COLO829 (cell line): ENCODE measurements around the gene SMPD1.

ENCODE experiments used
- DNase-seq: peaks from one replicate; pipeline ENCODE4 v3.0.0; 2012; ENCODE audit warnings: low spot score

Gene SMPD1

GRCh38 chr11:6389905-6390717 lies at the start of gene SMPD1:
SMPD1 (plus strand) TSS chr11:6390474; CDS start chr11:6390599, 125 bp downstream.
- peak; percentile 78 for DNase-seq

DNA sequence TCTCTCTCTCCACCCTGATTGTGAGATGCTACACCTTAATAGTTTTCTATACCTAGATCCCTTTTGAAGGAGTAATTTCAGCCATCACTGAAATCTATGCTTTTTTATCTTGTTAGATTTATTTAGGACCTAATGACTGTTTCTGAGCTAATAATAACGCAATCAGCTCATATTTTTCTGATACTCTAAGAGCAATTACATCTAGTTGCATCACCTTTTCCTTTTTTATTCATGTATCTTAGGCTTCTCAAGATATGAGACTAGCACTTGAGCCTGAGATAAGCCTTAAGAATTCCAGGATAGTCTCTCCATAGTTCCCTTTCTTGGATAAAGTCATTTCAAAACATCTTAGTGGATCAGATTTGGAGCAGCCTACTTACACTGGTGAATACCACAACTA lies 44.9 kb upstream of the SMPD1 start:
- no peak for DNase-seq

GRCh38 chr11:6350043-6350442 lies 40.2 kb upstream of the SMPD1 start:
- DNase-seq, result no peak

DNA sequence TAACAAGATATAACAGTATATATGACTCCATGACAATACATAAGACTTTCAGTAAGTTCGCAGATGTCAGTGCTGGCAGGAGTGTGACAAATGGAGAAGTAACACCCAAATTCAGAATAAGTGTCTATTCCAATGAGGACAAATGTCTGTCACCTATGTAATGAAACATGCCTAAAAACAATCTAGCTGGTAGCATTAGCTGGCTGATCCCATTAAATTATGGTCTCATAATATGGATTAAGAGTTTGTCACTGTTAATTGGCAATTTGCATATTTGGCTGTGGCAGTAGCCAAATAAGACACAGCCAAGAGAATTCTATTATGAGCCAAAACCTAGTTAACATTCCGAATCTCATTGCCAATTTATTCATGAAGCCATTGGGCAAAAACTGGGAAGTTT lies 39.8 kb upstream of the SMPD1 start:
- no peak for DNase-seq

DNA sequence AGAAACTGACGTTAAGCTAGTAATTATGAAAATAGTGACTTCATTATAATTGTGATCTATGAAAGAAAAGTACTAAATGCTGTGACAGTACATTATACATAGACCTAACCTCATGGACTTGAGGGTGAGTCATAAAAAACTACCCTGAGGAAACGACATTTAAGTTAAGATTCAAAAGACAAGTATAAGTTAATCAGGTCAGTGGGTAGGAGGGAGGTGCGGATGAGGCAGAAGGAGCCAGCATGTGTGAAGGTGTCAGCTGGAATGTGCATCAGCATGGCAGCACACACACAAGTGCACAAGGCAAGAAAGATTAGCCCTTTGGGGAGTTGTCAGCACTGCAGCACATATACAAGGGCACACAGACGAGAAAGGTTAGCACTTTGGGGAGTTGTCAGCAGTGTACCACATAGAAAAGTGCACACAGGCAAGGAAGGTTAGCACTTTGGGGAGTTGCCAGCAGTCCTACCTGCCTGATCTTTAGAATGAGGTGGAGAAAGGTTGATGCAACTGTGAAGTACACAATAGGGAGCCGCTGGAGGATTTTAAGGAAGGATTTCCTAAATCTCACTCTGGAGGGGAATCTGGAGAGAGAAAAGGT lies 38.4 kb upstream of the SMPD1 start:
- peak; percentile 50 for DNase-seq

GRCh38 chr11:6353367-6353987 lies 36.8 kb upstream of the SMPD1 start:
- DNase-seq, result peak; percentile 44

- no peak for DNase-seq
Observed at GRCh38 chr11:6354651-6355485, 35.4 kb upstream of the SMPD1 start.

GRCh38 chr11:6356503-6357055 lies 33.7 kb upstream of the SMPD1 start:
- DNase-seq, result no peak

DNA sequence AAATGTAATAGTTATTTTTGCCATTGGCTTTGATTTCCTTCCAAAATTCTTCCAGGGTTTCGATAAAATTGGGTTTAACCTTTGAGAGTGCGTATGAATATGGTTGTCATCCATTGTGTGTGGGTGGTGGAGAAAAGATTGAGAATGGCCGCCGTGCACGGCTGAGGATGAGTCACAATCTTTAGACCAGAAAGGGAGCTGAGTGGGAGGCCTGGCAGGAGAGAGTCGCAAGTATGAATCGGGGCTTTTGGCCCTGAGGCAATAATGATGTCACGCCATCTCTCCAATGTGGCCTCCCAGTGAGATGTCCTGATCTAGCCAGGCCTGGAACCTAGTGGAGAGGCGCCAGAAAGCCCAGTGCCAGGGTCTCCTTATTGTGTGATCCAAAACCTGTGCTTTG lies 33.1 kb upstream of the SMPD1 start:
- peak; percentile 91 for DNase-seq

- DNase-seq, result no peak
Observed at GRCh38 chr11:6360183-6360582, 30.1 kb upstream of the SMPD1 start.

GRCh38 chr11:6362185-6362872 lies 27.9 kb upstream of the SMPD1 start:
- no peak for DNase-seq

- DNase-seq, result peak; percentile 81
Observed at GRCh38 chr11:6362873-6363678, 27.2 kb upstream of the SMPD1 start.

DNA sequence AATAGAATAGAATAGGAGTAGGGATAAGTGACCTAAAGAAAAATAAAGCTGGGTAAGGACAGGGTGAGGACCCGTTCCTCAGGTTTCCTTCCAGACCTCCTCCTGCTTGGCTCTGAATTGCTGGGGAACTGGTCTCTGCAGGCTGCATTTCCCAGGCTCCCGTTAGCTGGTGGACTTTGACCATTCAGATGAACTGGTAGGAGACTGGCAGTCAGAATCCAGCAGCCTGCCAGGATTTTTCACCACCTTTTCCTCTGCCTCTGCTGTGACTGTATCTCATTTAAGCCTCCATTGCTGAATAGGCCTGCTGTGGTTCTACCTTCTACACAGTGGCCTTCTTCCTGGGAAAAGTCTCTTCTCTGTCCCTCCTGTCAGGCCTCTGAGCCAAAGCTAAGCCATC lies 24.6 kb upstream of the SMPD1 start:
- no peak for DNase-seq

DNA sequence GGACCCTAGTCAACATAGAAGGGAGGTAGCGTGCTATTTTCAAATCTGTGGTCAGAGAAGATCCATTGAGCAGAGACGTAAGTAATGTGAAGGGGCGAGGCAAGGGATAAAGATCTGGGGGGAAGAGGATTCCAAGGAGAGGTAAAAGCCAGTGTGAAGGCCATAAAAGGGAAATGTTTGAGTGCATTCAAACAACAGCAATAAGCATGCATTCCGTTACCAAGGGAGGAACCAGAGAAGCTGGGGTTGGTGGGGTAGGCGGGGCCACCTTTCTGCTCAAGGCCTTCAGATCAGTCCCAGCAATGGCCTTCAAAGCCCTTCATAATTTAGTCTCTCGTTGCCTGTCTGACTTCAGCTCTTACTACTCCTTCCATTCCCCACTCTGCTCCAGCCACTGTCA lies 18.4 kb upstream of the SMPD1 start:
- DNase-seq, result no peak

DNA sequence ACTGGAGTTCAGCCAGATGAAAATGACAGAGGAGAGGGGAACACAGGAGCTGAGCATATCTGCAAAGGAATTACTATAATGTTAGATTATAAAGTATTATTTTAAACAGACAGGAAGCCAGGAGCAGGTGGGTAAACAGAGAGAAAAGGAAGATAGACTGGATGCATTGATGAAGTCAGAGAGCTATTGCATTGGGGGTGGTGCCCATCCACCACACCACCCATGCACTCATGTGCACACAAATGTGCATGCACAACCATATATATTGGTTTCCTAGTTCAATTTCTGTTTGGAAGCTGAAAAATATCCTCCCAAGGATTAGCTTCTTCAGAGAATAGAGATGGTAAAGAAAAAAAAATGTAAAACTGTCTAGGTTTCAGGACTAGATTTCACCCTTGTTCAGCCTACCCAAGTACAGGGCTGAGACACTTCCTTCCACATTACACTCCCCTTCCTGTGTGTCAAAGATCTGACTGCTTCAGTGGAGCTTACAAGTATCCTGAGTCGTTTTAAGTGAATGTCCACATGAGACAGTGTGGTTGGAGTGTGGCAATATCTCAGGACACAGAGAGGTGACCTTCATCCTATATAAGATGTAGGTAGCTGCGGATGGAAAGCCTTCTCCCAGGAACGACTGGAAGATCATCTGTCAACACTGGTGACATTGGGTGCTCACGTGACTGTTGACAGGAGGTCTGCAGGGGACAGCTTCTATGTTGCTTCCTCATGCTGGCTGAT lies 12.2 kb upstream of the SMPD1 start:
- no peak for DNase-seq

- DNase-seq, result no peak
Observed at GRCh38 chr11:6378640-6378989, 11.7 kb upstream of the SMPD1 start.

DNA sequence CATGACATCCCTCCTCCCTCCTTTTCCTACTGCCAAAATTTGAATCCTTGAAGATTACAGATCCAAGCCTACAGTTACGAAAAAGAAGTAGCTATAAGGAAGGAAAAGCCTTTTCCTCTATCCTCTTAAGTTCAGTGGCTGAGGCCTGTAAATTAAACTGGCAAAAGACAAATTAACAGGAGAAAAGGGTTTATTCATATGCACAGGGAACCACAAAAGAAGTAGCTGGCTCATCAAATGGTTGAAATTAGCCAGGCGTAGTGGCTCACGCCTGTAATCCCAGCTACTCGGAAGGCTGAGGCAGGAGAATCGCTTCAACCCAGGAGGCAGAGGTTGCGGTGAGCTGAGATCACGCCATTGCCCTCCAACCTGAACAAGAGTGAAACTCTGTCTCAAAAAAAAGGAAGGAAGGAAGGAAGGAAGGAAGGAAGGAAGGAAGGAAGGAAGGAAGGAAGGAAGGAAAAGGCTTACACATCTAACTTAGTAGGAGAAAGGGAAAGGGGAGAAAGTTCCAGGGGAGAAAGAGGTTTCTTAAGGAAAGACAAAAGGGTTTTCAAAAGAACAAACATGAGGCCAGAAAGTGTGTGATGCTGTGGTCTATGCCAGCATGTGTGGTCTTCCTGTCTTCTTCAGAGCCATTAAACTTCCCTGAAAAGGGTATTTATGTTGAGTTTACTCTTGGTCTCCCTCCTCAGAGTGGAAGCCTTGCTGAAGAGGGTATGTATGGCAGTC lies 5.1 kb upstream of the SMPD1 start:
- no peak for DNase-seq

GRCh38 chr11:6387811-6388599 lies 2.3 kb upstream of the SMPD1 start:
- DNase-seq, result no peak
